K562 (cell line): Measurements from ENCODE around the gene ZNF343. TPM values are rescaled to one million over a fixed set of nuclear protein-coding genes. Genes with fewer than 3 reads are reported as not detected.

Experiments used
- CEBPG ChIP-seq, 3 experiments: fragments of 200-800 bp in 1 of 3; sonication (Bioruptor generic) in 1 of 3; sonication (generic) in 1 of 3; formaldehyde crosslinking in 1 of 3; IDR thresholded peaks in 2 of 3; conservative IDR thresholded peaks in 1 of 3; 2 replicates each; pipeline versions ENCODE4 v1.6.1 to v1.8.0; 2016 to 2022; ENCODE audit warnings: missing compliant biosample characterization in 2 of 3, missing genetic modification characterization in 2 of 3, mild to moderate bottlenecking in 1 of 3, missing genetic modification reagents in 1 of 3
- E4F1 ChIP-seq: fragments of 250-450 bp; sonication (Bioruptor Pico); IDR thresholded peaks from 2 replicates; pipeline ENCODE4 v1.5.0; 2021; ENCODE audit warnings: mild to moderate bottlenecking, borderline replicate concordance
- HBP1 ChIP-seq: fragments of 450-650 bp; formaldehyde crosslinking; IDR thresholded peaks from 2 replicates; pipeline ENCODE4 v1.4.0; 2022; ENCODE audit warnings: missing genetic modification characterization
- MYNN ChIP-seq, 2 experiments: sonication (generic); formaldehyde crosslinking in 1 of 2; IDR thresholded peaks; 2 replicates each; pipeline versions ENCODE4 v1.5.0 to v1.6.1; 2016 to 2020; ENCODE audit warnings: antibody characterized with exemption in 1 of 2, missing genetic modification reagents in 1 of 2
- RBBP5 ChIP-seq: fragments of 200-600 bp; sonication (generic); IDR thresholded peaks from 2 replicates; pipeline ENCODE4 v1.6.1; 2012; ENCODE audit warnings: borderline replicate concordance, mild to moderate bottlenecking, low read length, control low read depth, inconsistent platforms; ENCODE audit not compliant: insufficient read depth, poor library complexity, severe bottlenecking
- ZBTB40 ChIP-seq, 2 experiments: fragments of 450-650 bp in 1 of 2; sonication (generic) in 1 of 2; formaldehyde crosslinking in 1 of 2; IDR thresholded peaks; 2 replicates each; pipeline versions ENCODE4 v1.7.1 to v1.9.0; 2016 to 2022; ENCODE audit warnings: inconsistent platforms in 1 of 2, mild to moderate bottlenecking in 1 of 2, missing genetic modification reagents in 1 of 2
- ZNF143 ChIP-seq: sonication (generic); formaldehyde crosslinking; IDR thresholded peaks from 2 replicates; pipeline ENCODE4 v1.9.0; 2022; ENCODE audit warnings: mild to moderate bottlenecking, missing genetic modification reagents
- ZNF507 ChIP-seq: conservative IDR thresholded peaks from 2 replicates; pipeline ENCODE4 v1.6.1; 2017; ENCODE audit warnings: missing genetic modification characterization, missing compliant biosample characterization
- ZNF699 ChIP-seq: fragments of 250-450 bp; sonication (Bioruptor Pico); IDR thresholded peaks from 2 replicates; pipeline ENCODE4 v1.8.0; 2021; ENCODE audit warnings: mild to moderate bottlenecking, moderate library complexity; ENCODE audit not compliant: insufficient replicate concordance
- polyA plus RNA-seq, 8 experiments: library from polyadenylated mRNA; depleted of rRNA in 4 of 8; stranded (reverse) in 5 of 8; unstranded in 3 of 8; fragments of >200 nt; fragmentation: Nextera tagmentation in 2 of 8; fragmentation: Illumina TruSeq in 1 of 8; extraction: Ambion mirVana in 2 of 8; extraction: Trizol in 1 of 8; gene quantifications; 2 replicates each; pipeline versions ENCODE4 v1.2.1 to v1.2.3, GENCODE V29; 2011 to 2014; ENCODE audit warnings: inconsistent platforms in 1 of 8, missing spikeins in 1 of 8
- total RNA-seq, 7 experiments: library from RNA; depleted of rRNA in 6 of 7; stranded (reverse); fragments of >200 nt in 6 of 7; fragmentation: Illumina TruSeq in 2 of 7; extraction: Trizol in 2 of 7; gene quantifications; 2 replicates each; pipeline versions ENCODE4 v1.2.1 to v1.2.3, GENCODE V29; 2011 to 2021; ENCODE audit warnings: low replicate concordance in 1 of 7

Gene ZNF343
- total and polyA plus RNA-seq, 9 of the 15 experiments (the other 6 are each of a cell fraction or from before 2014, with no cell fraction given), result 1.4 to 9.8 (median 6.4) TPM

GRCh38 chr20:2508631-2509467 is at the start of gene ZNF343 (continued):
- TF ChIP-seq ZBTB40 (IDR thresholded peaks at IDR 0.05) (peak; percentile 98), ZBTB40 (CRISPR knock-in tag; IDR thresholded peaks at IDR 0.05) (no peak), ZNF143 (CRISPR knock-in tag) (peak; percentile 93), HBP1 (CRISPR knock-in tag) (no peak), MYNN (IDR thresholded peaks at IDR 0.05) (no peak), MYNN (CRISPR knock-in tag; IDR thresholded peaks at IDR 0.05) (no peak), ZNF507 (no peak), E4F1 (CRISPR knock-in tag) (no peak), CEBPG (CRISPR knock-in tag; IDR thresholded peaks at IDR 0.05) (0 out of 2 replicates have a peak, but pooled peaks have one; percentile 20), CEBPG (tag; conservative IDR thresholded peaks at IDR 0.05 in 1 of 2, IDR thresholded peaks at IDR 0.05 in 1 of 2) (no peak), RBBP5 (peak; percentile 44), ZNF699 (CRISPR knock-in tag) (no peak)
